KMS-11 (cell line): ENCODE data around the gene BTN2A1.
"Not testable (repeated sequence)": the region's sequence is repeated elsewhere in the genome, so short reads cannot be mapped to it uniquely, and the experiment has no call there.

ENCODE experiments used
- H2AFZ ChIP-seq: fragments of 200-600 bp; sonication (generic); 2 replicates; pipeline ENCODE4 v1.6.1; 2016; ENCODE audit warnings: antibody characterized with exemption, mixed run types, low read depth
- H3K27ac ChIP-seq: fragments of 200-600 bp; sonication (generic); 2 replicates; pipeline ENCODE4 v1.6.1; 2016; ENCODE audit warnings: mild to moderate bottlenecking, mixed run types
- H3K27me3 ChIP-seq: fragments of 200-600 bp; sonication (generic); 2 replicates; pipeline ENCODE4 v1.6.1; 2017; ENCODE audit warnings: mild to moderate bottlenecking, low read depth, mixed run types, moderate library complexity; ENCODE audit not compliant: insufficient read depth
- H3K36me3 ChIP-seq: fragments of 200-600 bp; sonication (generic); 2 replicates; pipeline ENCODE4 v1.6.1; 2017; ENCODE audit warnings: mild to moderate bottlenecking, mixed run types; ENCODE audit not compliant: insufficient read depth
- H3K4me1 ChIP-seq: fragments of 200-600 bp; sonication (generic); 2 replicates; pipeline ENCODE4 v1.6.1; 2016; ENCODE audit warnings: mild to moderate bottlenecking, low read depth, mixed run types; ENCODE audit not compliant: poor library complexity, severe bottlenecking
- H3K4me2 ChIP-seq: fragments of 200-600 bp; sonication (generic); 2 replicates; pipeline ENCODE4 v1.7.0; 2016; ENCODE audit warnings: mild to moderate bottlenecking, mixed run types
- H3K4me3 ChIP-seq: fragments of 200-600 bp; sonication (generic); IDR thresholded peaks from 2 replicates; pipeline ENCODE4 v1.6.1; 2017; ENCODE audit warnings: low read depth, low read length, mixed read lengths; ENCODE audit not compliant: insufficient read depth
- H3K79me2 ChIP-seq: fragments of 200-600 bp; sonication (generic); 2 replicates; pipeline ENCODE4 v1.6.1; 2016; ENCODE audit warnings: low read depth, mixed run types; ENCODE audit not compliant: insufficient read depth
- H3K9ac ChIP-seq: fragments of 200-600 bp; sonication (generic); 2 replicates; pipeline ENCODE4 v1.6.1; 2016; ENCODE audit warnings: mild to moderate bottlenecking, mixed run types
- H4K20me1 ChIP-seq: fragments of 200-600 bp; sonication (generic); 2 replicates; pipeline ENCODE4 v1.6.1; 2016; ENCODE audit warnings: mild to moderate bottlenecking, mixed run types; ENCODE audit not compliant: insufficient read depth
- CTCF ChIP-seq: fragments of 200-600 bp; sonication (generic); conservative IDR thresholded peaks from 2 replicates; pipeline ENCODE4 v1.6.1; 2017; ENCODE audit warnings: low read depth, mild to moderate bottlenecking, antibody characterized with exemption, low read length, moderate library complexity, mixed read lengths

Gene BTN2A1

GRCh38 chr6:26501482-26501986, 43.8 kb downstream of the BTN2A1 start:
- H3K27me3 ChIP-seq, result no peaks in the 10 kb centered on the region
- no peaks in the 10 kb centered on the region for H4K20me1 ChIP-seq
- H3K9ac ChIP-seq, result no peak overlapping the region
- no peaks in the 10 kb centered on the region for H3K79me2 ChIP-seq
- no peaks in the 10 kb centered on the region for H3K4me1 ChIP-seq
- no peak overlapping the region for H3K27ac ChIP-seq
- no peak overlapping the region for H3K4me2 ChIP-seq
- H3K4me3 ChIP-seq, result no peak overlapping the region
- no peak overlapping the region for H2AFZ ChIP-seq
- TF ChIP-seq CTCF, result no peak
- H3K36me3 ChIP-seq, result no peaks in the 10 kb centered on the region

- no peak overlapping the region for H3K4me2 ChIP-seq
- no peaks in the 10 kb centered on the region for H3K4me1 ChIP-seq
- H3K27ac ChIP-seq, result no peak overlapping the region
- no peak overlapping the region for H3K9ac ChIP-seq
- no peaks in the 10 kb centered on the region for H3K36me3 ChIP-seq
- no peak overlapping the region for H3K4me3 ChIP-seq
- no peaks in the 10 kb centered on the region for H3K79me2 ChIP-seq
- TF ChIP-seq CTCF, result no peak
- H3K27me3 ChIP-seq, result no peaks in the 10 kb centered on the region
- H2AFZ ChIP-seq, result no peak overlapping the region
- H4K20me1 ChIP-seq, result no peaks in the 10 kb centered on the region
Measured at GRCh38 chr6:26502165-26502564, 44.4 kb downstream of the BTN2A1 start.

- H3K79me2 ChIP-seq, result no peaks in the 10 kb centered on the region
- H2AFZ ChIP-seq, result no peak overlapping the region
- no peaks in the 10 kb centered on the region for H3K36me3 ChIP-seq
- no peaks in the 10 kb centered on the region for H3K27me3 ChIP-seq
- no peak overlapping the region for H3K9ac ChIP-seq
- H3K4me1 ChIP-seq, result no peaks in the 10 kb centered on the region
- H3K27ac ChIP-seq, result no peak overlapping the region
- no peak overlapping the region for H3K4me2 ChIP-seq
- no peaks in the 10 kb centered on the region for H4K20me1 ChIP-seq
- no peak overlapping the region for H3K4me3 ChIP-seq
- no peak for TF ChIP-seq CTCF
Measured at GRCh38 chr6:26502626-26503025, 44.9 kb downstream of the BTN2A1 start.

GRCh38 chr6:26507658-26508057, 49.9 kb downstream of the BTN2A1 start:
- no peaks in the 10 kb centered on the region for H3K4me1 ChIP-seq
- H3K27ac ChIP-seq, result no peak overlapping the region
- H3K4me2 ChIP-seq, result no peak overlapping the region
- no peak for TF ChIP-seq CTCF
- no peaks in the 10 kb centered on the region for H3K36me3 ChIP-seq
- no peaks in the 10 kb centered on the region for H3K79me2 ChIP-seq
- H4K20me1 ChIP-seq, result no peaks in the 10 kb centered on the region
- H2AFZ ChIP-seq, result 0 out of 2 replicates have a peak overlapping the region, but pooled peaks have one; percentile 12
- H3K4me3 ChIP-seq, result no peak overlapping the region
- H3K9ac ChIP-seq, result no peak overlapping the region
- H3K27me3 ChIP-seq, result no peaks in the 10 kb centered on the region

GRCh38 chr6:26511033-26511432, 53.3 kb downstream of the BTN2A1 start:
- H3K4me2 ChIP-seq, H3K36me3 ChIP-seq, H4K20me1 ChIP-seq, H3K27me3 ChIP-seq, H2AFZ ChIP-seq, H3K9ac ChIP-seq, H3K79me2 ChIP-seq, H3K4me3 ChIP-seq, H3K27ac ChIP-seq, H3K4me1 ChIP-seq: not testable (repeated sequence)
